Daoy (cell line): Measurements from ENCODE around the gene SFT2D1. TPM values are rescaled to one million over a fixed set of nuclear protein-coding genes. Genes with fewer than 3 reads are reported as not detected.
"Not testable (repeated sequence)": the region's sequence is repeated elsewhere in the genome, so short reads cannot be mapped to it uniquely, and the experiment has no call there.

Source experiments
- DNase-seq: peaks from one replicate; pipeline ENCODE4 v3.0.0-alpha.2; 2015; ENCODE audit warnings: low read depth
- total RNA-seq: library from RNA; depleted of rRNA; stranded (reverse); fragments of >200 nt; shearing (Covaris generic); gene quantifications from 2 replicates; pipeline ENCODE4 v1.2.3, GENCODE V29; 2014; rRNA removed

The SFT2D1 gene
- 40.4 and 47.1 TPM in 2 replicates for total RNA-seq

DNA sequence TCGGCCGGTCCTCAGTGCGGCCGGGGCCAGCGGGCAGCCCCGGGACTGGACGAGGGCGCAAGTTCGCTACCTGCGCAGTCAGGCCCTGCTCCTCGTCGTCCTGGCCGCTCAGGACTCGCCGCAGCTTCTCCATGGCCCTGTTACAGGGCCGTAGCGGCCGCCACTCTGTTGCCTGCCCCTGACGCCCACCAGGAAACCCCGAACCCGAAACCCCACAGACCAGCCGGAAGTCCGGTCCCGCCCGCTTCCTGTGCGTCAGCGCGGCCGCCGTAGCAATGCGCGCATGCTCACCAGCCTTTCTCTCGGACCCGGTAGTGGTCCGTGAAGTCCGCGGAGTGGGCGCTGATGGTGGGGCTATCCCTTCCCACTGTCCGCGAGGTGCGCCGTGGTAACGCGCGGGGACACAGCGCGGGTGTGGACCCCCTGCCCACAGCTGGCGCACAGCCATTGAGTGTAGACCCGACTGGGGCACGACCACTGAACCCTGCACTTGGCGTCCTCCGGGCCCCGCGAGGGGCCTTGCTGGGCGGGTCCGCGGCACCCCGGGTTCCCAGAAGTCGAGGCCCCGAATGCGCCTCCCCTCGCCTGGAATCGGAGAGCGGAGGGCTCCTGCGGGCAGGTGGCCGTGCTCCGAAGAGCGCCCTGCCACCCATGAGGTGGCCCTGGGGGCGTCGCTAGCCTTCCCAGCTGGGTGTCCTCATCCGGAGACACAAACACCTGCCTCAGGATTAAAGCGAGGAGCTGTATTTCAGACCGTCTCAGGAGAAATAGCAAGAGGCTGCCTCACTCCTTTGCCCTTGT is at the start of gene SFT2D1:
TSS of gene SFT2D1 (minus strand) at position 197 of the 801 bp plus-strand sequence. CDS start at position 133, 64 bp downstream.
- peak; percentile 82 for DNase-seq

DNA sequence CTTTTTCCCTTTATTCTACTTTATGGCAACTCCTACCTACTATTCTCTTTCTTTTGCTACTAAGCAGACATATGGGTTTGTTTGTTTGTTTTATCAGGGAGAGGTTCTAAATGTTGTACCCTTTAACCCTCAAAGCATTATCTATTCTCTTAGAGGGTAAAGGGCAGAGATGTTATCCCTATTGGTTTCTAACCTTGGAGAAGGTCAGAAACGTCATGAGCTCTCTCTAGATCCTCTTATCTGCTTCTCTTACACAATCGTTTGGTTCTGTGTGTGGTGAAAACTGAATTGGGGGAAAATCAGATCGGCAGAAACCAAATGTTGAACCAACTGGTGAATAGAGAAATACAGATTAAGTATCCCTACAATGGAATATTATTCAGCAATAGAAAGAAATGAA is 46.8 kb upstream of the SFT2D1 start:
- no peak for DNase-seq

DNA sequence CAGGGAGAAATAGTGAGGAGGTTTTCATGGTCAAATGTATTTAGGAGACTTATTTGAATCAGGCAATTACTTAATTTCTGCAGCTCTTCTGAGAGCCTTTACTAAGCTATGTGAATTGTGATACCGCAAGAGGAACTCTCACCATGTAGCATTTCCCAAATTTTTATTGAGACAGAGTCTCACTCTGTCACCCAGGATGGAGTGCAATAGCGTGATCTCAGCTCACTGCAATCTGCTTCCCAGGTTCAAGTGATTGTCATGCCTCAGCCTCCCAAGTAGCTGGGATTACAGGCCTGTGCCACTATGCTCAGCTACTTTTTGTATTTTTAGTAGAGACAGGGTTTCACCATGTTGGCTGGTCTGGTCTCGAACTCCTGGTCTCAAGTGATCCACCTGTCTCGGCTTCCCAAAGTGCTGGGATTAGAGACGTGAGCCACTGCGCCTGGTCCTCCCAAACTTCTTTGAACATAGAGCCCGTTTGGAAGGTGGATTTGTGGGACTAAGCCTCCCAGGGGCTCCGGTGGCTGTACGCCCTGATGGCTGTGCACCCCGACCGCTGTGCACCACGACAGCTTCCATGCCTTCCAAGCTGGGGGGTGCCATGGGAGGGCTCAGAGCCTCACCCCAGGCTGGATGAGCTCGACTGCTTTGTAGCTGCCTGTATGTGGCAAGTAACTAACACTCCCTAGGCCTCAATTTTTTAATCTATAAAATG is 46.1 kb upstream of the SFT2D1 start:
- no peak for DNase-seq

DNA sequence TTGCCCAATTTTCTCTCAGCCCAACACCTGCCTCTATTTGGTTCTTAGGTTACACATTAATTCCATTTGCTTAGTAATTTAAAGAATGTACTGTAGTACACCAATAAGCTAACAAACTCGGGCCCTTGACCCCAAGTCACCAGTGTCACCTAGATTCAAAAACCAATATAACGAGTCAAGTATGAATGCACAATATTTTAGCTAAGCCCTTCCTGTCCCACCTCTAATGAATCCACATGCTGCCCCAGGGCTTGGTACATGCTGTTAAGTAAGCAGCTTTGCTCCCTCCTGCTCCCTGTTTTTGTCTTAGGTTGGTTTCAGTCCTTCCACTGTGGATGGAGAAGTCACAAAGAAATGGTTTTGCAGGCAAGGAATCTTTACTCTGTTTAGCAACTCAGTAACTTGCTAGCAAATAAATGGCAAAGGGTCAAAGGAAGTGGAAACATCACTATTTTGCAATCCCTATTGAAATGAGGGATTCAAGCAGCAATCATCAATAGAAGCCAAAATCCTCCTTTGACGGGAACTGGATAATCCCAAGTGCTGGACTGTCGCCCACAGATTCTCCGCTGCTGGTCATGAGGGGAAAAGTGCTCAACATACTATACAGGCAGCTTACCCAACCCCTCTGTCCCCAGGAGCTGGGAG is 45.4 kb upstream of the SFT2D1 start:
- no peak for DNase-seq

DNA sequence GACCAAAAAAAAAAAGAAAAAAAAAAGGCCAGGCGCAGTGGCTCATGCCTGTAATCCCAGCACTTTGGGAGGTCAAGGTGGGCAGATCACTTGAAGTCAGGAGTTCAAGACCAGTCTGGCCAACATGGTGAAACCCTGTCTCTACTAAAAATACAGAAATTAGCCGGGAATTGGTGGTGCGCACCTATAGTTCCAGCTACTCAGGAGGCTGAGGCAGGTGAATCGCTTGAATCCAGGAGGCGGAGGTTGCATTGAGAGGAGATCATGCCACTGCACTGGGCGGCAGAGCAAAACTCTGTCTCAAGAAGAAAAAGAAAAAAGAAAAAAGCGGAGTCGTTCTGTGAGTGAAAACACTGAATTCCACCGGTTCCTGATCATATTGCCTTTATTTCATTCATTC is 44.8 kb upstream of the SFT2D1 start:
- DNase-seq, result not testable (repeated sequence)

DNA sequence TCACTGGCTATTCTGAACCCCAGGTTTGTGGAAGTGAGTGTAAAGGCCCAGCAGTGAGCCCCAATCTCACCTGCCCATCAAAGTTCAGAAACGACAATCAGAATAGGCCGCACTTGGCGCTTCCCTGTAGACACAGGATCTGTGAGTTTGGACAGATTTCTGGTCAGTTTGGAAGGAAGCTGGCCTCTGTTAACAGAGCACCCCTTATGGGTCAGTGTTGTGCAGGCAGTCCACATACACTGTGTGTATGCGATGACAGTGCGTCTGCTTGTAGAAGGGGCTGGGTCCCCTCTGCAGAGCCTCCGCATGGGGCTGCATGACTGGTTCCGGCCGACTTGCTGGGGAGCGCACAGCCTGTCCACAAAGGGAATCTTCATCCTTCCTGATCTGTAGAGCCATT is 43.8 kb upstream of the SFT2D1 start:
- no peak for DNase-seq

DNA sequence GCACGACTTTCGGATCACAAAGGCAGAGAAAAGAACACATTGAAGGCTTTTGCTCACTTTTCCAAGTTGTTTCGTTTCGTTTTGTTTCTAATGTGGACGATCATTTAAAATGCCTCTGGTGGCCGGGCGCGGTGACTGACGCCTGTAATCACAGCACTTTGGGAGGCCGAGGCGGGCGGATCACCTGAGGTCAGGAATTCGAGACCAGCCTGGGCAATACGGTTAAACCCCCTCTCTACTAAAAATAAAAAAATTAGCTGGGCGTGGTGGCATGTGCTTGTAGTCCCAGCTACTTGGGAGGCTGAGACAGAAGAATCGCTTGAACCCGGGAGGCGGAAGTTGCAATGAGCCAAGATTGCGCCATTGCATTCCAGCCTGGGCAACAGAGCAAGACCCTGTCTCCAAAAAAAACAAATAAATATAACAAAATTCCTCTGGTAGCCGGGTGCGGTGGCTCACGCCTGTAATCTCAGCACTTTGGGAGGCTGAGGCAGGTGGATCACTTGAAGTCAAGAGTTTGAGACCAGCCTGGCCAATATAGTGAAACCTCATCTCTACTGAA is 41.5 kb upstream of the SFT2D1 start:
- DNase-seq, result not testable (repeated sequence)

DNA sequence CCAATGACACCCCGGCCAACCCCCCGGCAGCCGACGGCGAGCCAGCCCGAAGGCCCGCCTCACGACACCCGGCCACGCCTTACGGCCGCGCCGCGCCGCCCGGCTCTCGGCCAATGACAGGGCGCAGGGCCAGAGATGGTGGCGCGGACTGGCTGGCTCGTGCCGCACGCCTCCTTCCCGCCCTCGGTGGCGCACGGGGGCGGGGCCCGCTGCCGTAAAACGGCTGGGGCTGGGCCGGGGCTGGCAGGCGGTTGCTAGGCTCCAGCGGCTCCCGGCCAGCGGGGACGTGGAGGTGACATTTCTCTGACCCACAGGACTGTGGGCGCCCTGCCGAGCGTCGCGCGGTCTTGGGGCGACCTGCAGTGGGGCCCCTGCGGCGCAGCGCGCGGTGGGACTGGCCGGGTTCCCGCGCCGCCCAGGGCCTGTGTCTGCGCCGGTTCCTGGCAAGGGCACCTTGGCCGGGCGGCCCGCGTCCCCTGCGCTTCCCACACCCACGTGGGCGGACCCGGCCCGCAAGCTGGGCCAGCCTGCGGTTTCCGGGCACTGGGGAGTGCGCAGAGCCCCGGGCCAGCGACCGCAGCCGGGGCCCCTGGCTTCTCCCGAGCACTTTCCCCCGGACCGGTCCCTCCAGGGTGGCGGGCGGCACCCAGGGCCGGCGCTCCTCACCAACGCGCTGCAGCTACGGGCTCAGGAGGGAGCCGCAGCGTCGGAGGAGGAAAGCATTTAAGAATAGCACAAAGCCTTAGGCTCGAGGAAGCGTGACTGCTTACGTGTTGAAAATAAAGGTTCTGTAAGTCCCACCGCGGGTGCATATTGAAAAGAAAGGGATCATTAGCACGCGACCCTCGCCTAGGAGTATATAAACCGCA is 40.8 kb upstream of the SFT2D1 start, which contains the start of gene MPC1:
TSS of gene MPC1 (minus strand) at position 8 of the 869 bp plus-strand sequence. CDS start 64 bp downstream, outside the sequence.
- DNase-seq, result peak; percentile 96

DNA sequence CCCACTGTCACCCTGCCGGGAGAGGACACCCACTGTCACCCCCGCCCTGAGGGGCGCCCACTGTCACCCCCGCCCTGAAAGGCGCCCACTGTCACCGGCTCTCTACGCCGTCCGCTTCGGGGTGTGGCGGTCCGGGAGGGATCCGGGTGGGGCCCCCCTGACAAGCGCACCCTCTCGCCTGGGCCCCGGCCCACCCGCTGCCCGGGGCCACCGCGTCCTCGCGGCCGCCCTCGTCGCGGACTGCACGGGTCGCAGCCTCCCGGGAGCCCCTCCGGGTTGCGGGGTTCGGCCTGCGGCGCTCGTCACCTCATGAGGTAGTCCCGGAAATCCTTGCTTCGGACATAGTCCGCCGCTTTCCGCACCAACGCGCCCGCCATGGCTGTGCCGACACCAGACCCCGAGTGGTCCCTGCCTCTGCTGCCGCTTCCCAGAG is 40.2 kb upstream of the SFT2D1 start:
- no peak for DNase-seq

DNA sequence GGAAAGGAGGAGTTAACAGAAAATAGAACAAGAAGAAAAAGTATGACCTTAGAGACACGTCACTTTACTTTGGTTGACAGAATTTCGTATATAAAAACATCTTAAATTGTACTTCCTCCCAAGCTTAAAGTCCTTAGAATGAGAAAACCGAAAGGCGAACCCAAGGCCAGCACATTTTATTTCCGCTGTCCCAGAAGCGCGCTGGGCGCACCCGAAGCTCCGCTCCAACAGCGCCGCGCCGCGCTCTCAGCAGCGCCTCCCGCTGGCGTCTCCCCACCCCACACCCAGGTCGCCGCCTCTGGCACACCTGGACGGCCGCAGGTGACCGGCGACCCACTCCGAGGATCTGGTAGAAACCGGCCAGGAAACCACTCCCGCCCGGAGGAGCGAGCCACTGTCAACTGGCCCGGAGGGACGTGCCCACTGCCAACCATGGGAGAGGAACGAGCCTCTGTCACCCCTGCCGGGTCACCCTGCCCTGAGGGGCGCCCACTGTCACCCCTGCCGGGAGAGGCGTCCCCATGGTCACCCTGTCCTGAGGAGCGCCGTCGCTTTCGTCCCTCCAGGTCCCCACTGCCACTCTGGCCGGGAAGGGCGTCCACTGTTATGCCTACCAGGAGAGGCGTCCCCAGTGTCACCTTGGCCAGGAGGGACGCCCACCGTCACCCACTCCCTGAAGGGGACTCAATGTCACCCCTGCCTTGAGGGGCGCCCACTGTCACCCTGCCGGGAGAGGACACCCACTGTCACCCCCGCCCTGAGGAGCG is 39.6 kb upstream of the SFT2D1 start:
- DNase-seq, result peak; percentile 69

DNA sequence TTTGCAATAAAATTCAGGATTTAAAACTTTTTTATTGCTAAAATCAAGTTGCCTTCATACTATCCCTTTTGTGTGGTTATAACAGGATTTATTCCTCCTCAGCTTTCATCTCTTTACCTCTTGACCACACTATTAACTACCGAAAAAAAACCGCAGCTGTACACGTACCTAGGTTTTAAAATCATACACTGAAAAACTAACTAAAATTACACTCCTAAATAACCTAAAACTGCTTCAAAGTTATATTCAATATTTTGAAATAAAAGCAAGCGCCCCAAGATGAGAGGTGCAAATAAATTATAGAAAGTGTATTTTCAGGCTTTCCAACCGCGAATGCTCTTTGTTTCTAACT is 39.0 kb upstream of the SFT2D1 start:
- no peak for DNase-seq

DNA sequence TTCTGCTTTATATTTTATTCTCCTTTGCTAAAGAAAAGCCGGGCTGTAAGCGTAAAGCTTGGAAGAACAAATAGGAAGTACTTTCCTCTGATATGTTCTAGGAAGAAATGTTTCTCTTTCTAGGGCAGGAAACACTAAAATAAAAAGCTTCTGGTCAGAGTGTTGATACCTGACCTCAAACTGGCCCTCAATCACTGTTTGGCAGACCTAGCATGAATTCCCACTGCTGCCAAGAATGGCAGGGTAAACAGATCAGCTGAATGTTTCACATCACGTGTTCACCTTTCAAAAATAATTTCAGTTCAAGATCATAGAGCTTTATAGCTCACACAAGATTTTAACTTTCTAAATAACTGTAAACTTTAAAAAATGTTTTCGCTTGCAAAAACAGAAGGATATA is 37.5 kb upstream of the SFT2D1 start:
- DNase-seq, result no peak

DNA sequence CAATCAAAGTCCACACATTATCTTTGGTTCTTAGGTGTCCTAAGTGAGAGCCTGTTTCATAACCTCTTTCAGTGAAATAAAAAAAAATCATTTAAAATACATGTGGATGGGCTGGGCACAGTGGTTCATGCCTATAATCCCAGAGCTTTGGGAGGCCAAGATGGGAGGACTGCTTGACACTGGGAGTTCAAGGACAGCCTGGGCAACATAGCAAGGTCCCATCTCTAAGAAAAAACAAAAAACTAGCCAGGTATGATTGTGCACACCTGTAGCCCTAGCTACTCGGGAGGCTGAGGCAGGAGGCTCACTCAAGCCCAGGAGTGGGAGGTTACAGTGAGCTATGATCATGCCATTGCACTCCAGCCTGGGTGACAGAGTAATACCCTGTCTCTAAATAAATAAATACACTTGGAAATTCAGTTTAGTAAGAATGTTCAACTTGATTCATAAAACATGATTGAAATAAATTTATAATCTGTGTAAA is 36.8 kb upstream of the SFT2D1 start:
- DNase-seq, result no peak

DNA sequence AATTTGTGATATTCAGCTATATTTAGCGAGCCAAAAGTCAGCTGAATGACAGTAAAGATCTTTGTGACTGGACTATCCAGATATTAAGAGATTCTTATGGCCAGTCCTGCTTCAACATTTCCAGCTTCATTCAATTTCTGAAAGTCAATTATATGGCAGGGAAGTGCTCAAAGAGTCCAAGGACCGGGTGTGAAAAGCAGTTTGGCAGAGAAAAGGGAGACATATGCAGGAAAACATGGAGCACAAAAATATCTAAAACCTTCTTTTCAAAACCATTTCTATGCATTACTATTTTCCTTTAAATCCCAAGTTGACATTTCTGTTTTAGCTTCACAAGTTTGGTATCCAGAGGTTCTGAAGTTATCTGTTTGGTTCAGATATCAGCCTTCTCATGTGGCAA is 35.4 kb upstream of the SFT2D1 start:
- DNase-seq, result no peak

DNA sequence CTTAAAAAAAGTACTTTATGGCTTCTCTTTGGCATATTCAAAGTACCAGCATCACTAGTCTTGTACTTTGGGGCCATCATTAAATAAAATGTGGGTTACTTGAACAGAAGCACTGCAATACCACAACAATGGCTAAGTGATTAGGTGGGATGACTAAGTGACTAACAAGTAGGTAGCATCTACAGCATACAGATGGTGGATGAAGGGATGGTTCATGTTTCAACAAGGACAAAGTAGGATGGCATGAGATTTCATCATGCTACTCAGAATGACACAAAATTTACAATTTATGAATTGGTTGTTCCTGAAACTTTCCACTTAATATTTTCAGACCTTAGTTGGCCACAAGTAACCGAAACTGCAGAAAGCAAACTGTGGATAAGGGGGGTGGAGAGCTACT is 32.7 kb upstream of the SFT2D1 start:
- DNase-seq, result no peak

DNA sequence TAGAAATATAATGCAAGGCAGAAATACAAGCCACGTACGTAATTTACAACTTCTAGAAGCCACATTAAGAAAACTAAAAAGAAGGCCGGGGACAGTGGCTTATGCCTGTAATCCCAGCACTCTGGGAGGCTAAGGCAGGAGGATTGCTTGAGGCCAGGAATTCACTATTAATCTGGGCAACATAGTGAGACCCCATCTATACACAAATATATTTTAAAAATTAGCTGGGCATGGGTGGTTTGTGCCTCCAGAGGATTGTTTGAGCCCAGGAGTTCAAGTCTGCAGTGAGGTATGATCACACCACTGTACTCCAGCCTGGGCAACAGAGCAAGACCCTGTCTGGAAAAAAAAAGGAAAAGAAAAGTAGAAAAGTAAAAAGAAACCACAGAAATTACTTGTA is 28.1 kb upstream of the SFT2D1 start:
- DNase-seq, result no peak

DNA sequence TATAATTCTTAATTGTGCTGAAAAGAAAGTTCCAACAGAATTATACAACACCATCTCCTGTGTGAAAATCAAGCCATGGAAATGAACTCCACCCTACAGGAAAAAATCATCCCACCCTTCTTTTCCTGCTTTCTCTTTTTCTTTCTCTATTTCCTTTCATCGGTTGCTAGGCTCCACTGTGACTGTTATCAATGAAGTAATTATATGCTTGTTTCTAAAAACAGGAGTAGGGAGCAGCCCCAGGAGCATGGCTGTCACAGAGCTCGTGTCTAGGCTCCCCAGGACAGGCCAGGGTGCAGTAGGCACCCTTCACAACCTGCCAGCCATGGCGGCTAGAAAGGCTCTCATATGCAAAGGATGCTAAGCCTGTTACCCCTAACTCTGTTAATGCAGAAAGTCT is 27.4 kb upstream of the SFT2D1 start:
- DNase-seq, result no peak

DNA sequence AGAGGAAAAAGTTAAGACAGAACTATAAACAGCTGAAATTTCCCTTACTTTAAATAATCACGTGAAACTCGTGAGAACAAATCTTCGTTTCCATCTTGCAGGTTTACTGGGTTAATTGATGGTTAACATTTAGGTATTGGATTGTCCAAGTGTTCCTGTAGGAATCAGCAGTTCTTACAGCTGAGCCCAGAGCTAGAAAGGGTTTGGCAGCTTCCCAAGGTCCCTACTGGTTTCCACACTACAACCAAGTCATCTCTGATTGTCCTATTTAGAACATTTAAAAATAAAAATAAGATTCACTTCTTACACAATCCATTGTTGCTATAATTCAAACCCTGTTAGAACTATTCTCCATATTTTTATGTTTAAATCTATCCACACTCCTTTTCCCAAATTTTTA is 24.6 kb upstream of the SFT2D1 start:
- DNase-seq, result no peak

DNA sequence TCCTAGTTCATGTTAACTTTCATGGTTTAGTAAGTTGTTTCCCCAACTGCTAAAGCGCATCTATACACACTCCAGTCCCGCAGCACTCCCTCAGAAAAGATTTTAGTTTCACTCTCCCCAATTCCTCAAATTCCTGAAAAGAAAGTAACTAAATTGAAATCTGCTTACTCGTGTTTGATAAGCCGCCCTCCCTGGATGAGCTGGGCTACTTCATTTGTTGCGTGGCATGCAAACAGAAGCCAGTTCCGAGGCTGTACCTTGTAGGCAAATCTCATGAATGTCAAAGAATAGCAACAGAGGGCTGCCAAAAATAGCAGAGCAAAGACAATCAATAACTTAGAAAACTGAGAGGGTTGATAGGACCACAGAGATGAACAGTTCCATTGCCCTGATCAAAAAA is 23.5 kb upstream of the SFT2D1 start:
- no peak for DNase-seq

DNA sequence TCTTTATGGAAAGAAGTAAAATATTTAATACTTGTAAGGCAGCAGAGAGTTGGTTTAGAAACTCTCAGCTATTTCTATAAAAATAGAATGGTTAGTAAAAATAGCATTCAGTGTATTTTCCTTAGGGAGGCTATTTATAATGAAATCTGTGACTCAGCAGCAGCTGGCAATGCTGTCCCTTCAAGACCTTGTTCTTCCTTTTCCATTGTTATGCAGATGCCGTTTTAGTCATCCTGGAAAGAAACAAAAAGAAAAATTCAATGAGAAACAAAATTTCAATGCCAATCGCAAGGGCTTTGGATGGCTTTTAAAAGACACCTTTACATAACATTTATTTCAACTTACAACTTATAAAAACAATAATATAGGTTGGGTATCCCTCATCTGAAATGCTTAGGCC is 22.9 kb upstream of the SFT2D1 start:
- no peak for DNase-seq
